Peyer's patch (tissue), 4 donors: ENCODE measurements around the gene UBE2L5.

Experiments
- POLR2A ChIP-seq, 2 donors: fragments of 450-650 bp; IDR thresholded peaks; one replicate each; pipeline ENCODE4 v1.5.1; 2017; ENCODE audit warnings: antibody characterized with exemption in 2 of 2, mild to moderate bottlenecking in 2 of 2, moderate library complexity in 2 of 2
- TF ChIP-seq, protein P1 (sequence below), 6 experiments: fragments of 450-650 bp in 4 of 6; fragments of 200-600 bp in 2 of 6; sonication (generic) in 1 of 6; IDR thresholded peaks; one replicate each; pipeline ENCODE4 v1.5.1; 2017 to 2019; ENCODE audit warnings: antibody characterized with exemption in 6 of 6, mild to moderate bottlenecking in 3 of 6, moderate library complexity in 1 of 6

DNA sequence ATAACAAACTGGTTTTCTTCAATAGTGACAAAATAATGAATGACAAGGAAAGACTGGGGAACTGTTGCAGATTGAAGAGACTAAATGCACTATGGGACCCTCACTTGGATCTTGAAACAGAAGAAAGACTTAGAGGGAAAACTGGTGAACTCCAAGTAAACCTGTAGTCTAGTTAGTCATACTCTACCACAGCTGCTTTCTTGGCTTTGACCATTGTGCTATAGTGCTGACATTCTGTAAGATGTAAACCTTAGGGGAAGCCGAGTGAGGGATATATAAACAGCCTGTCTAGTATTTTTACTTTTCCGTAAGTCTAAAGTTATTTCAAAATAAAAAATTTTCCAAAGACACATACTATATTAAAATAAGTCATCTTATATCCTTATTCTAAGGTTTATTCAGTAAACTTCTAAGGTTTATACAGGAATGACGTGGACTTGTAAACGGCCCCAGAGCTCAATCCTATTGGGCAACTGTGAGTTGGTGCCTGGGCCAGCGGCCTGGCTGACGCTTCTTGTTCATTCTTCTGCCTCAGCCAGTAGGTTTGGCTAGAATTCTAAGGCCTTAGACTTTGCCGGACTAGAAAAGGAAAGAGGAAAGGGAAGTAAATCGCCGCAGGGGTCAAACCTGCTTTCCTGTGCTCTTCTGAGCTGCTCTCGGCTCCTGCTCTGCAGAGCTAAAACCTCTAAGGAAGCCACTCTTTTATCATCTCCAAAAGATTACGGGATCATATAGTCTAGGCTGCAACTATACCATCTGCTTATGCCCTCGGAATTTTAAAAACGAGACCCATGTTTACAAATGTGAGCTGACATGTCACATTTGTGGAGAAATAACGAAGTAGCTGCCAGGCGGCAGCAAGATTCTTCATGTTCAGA is 33.6 kb upstream of the UBE2L5 start:
- TF ChIP-seq POLR2A (IDR thresholded peaks at IDR 0.05): no peak
- TF ChIP-seq, protein P1, sequence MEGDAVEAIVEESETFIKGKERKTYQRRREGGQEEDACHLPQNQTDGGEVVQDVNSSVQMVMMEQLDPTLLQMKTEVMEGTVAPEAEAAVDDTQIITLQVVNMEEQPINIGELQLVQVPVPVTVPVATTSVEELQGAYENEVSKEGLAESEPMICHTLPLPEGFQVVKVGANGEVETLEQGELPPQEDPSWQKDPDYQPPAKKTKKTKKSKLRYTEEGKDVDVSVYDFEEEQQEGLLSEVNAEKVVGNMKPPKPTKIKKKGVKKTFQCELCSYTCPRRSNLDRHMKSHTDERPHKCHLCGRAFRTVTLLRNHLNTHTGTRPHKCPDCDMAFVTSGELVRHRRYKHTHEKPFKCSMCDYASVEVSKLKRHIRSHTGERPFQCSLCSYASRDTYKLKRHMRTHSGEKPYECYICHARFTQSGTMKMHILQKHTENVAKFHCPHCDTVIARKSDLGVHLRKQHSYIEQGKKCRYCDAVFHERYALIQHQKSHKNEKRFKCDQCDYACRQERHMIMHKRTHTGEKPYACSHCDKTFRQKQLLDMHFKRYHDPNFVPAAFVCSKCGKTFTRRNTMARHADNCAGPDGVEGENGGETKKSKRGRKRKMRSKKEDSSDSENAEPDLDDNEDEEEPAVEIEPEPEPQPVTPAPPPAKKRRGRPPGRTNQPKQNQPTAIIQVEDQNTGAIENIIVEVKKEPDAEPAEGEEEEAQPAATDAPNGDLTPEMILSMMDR (IDR thresholded peaks at IDR 0.05): no peak
